ENCODE data around the gene SLC9A9.

The SLC9A9 gene

GRCh38 chr3:143640774-143641173, 207.5 kb downstream of the SLC9A9 start:
- no peaks in the 10 kb centered on the region for H3K27me3 Mint-ChIP-seq
- no peak overlapping the region for H3K4me3 Mint-ChIP-seq
- H3K9me3 Mint-ChIP-seq: peaks cover 8% of the 10 kb centered on the region in 2 donors
- H3K36me3 Mint-ChIP-seq: peaks cover 4 to 13% of the 10 kb centered on the region in 2 donors
- H3K4me1 Mint-ChIP-seq: peaks cover 7 to 18% of the 10 kb centered on the region in 2 donors
- ATAC-seq (replicated peaks) (no peak), DNase-seq (no peak)
- no peak overlapping the region for H3K27ac Mint-ChIP-seq

- no peak for ATAC-seq (replicated peaks)
- Mint-ChIP-seq H3K4me1 (peaks cover 2 to 4% of the 10 kb centered on the region in 2 donors), H3K27ac (no peak overlapping the region), H3K4me3 (no peak overlapping the region), H3K36me3 (peaks cover 4 to 13% of the 10 kb centered on the region in 2 donors), H3K27me3 (no peaks in the 10 kb centered on the region), H3K9me3 (peaks cover 8 to 11% of the 10 kb centered on the region in 2 donors)
- DNase-seq: no peak
Measured at GRCh38 chr3:143637133-143637532, 211.1 kb downstream of the SLC9A9 start.

GRCh38 chr3:143634991-143635390, 213.3 kb downstream of the SLC9A9 start:
- ATAC-seq (replicated peaks): no peak
- Mint-ChIP-seq H3K9me3 (peaks cover 6 to 7% of the 10 kb centered on the region in 2 donors), H3K27ac (no peak overlapping the region), H3K36me3 (peaks cover 3 to 8% of the 10 kb centered on the region in 2 donors), H3K27me3 (no peaks in the 10 kb centered on the region), H3K4me3 (no peak overlapping the region), H3K4me1 (peaks cover 2 to 4% of the 10 kb centered on the region in 2 donors)
- no peak for DNase-seq

- Mint-ChIP-seq H3K36me3 (peaks cover 3 to 8% of the 10 kb centered on the region in 2 donors), H3K9me3 (peaks cover 6 to 7% of the 10 kb centered on the region in 2 donors), H3K4me3 (no peak overlapping the region), H3K27ac (no peak overlapping the region), H3K4me1 (peaks cover 2 to 4% of the 10 kb centered on the region in 2 donors), H3K27me3 (no peaks in the 10 kb centered on the region)
- no peak for DNase-seq
- ATAC-seq (replicated peaks): no peak
Measured at GRCh38 chr3:143634427-143634826, 213.8 kb downstream of the SLC9A9 start.

GRCh38 chr3:143633816-143634215, 214.5 kb downstream of the SLC9A9 start:
- Mint-ChIP-seq H3K36me3 (peaks cover 3 to 5% of the 10 kb centered on the region in 2 donors), H3K27me3 (no peaks in the 10 kb centered on the region), H3K4me1 (peaks cover 2 to 4% of the 10 kb centered on the region in 2 donors), H3K4me3 (no peak overlapping the region), H3K9me3 (peaks cover 5 to 7% of the 10 kb centered on the region in 2 donors), H3K27ac (no peak overlapping the region)
- ATAC-seq (replicated peaks) (no peak), DNase-seq (no peak)

- Mint-ChIP-seq H3K4me3 (no peak overlapping the region), H3K4me1 (no peaks in the 10 kb centered on the region), H3K27ac (no peak overlapping the region), H3K9me3 (peaks cover 0 to 1% of the 10 kb centered on the region in 2 donors), H3K36me3 (peaks cover 0 to 1% of the 10 kb centered on the region in 2 donors), H3K27me3 (no peaks in the 10 kb centered on the region)
- ATAC-seq (replicated peaks): no peak
- DNase-seq: no peak
Measured at GRCh38 chr3:143629726-143630125, 218.5 kb downstream of the SLC9A9 start.

- Mint-ChIP-seq H3K4me1 (no peaks in the 10 kb centered on the region), H3K36me3 (peaks cover 0 to 1% of the 10 kb centered on the region in 2 donors), H3K27me3 (no peaks in the 10 kb centered on the region), H3K9me3 (peaks cover 0 to 1% of the 10 kb centered on the region in 2 donors), H3K27ac (no peak overlapping the region), H3K4me3 (no peak overlapping the region)
- ATAC-seq (replicated peaks): no peak
- DNase-seq: no peak
Measured at GRCh38 chr3:143628971-143629370, 219.3 kb downstream of the SLC9A9 start.

- peaks cover 1 to 3% of the 10 kb centered on the region in 2 donors for H3K9me3 Mint-ChIP-seq
- H3K27me3 Mint-ChIP-seq: no peaks in the 10 kb centered on the region
- H3K36me3 Mint-ChIP-seq: peaks cover 1 to 12% of the 10 kb centered on the region in 2 donors
- peak; percentile 41 to 57 for ATAC-seq (replicated peaks)
- H3K27ac Mint-ChIP-seq: no peak overlapping the region
- H3K4me1 Mint-ChIP-seq: no peaks in the 10 kb centered on the region
- DNase-seq: no peak
- no peak overlapping the region for H3K4me3 Mint-ChIP-seq
Measured at GRCh38 chr3:143627336-143627735, 220.9 kb downstream of the SLC9A9 start.

- DNase-seq (no peak), ATAC-seq (replicated peaks) (no peak)
- H3K4me1 Mint-ChIP-seq: no peaks in the 10 kb centered on the region
- peaks cover 9 to 36% of the 10 kb centered on the region in 2 donors for H3K36me3 Mint-ChIP-seq
- no peak overlapping the region for H3K4me3 Mint-ChIP-seq
- no peak overlapping the region for H3K27ac Mint-ChIP-seq
- H3K27me3 Mint-ChIP-seq: no peaks in the 10 kb centered on the region
- peaks cover 3 to 7% of the 10 kb centered on the region in 2 donors for H3K9me3 Mint-ChIP-seq
Measured at GRCh38 chr3:143619231-143619630, 229.0 kb downstream of the SLC9A9 start.

GRCh38 chr3:143617050-143617449, 231.2 kb downstream of the SLC9A9 start:
- peaks cover 9 to 24% of the 10 kb centered on the region in 2 donors for H3K36me3 Mint-ChIP-seq
- H3K9me3 Mint-ChIP-seq: peaks cover 0 to 7% of the 10 kb centered on the region in 2 donors
- ATAC-seq (replicated peaks) (no peak), DNase-seq (no peak)
- H3K4me3 Mint-ChIP-seq: no peak overlapping the region
- no peak overlapping the region for H3K27ac Mint-ChIP-seq
- H3K27me3 Mint-ChIP-seq: no peaks in the 10 kb centered on the region
- no peaks in the 10 kb centered on the region for H3K4me1 Mint-ChIP-seq

GRCh38 chr3:143613226-143613625, 235.0 kb downstream of the SLC9A9 start:
- Mint-ChIP-seq H3K4me1 (no peaks in the 10 kb centered on the region), H3K27ac (no peak overlapping the region), H3K4me3 (no peak overlapping the region), H3K9me3 (no peaks in the 10 kb centered on the region), H3K27me3 (no peaks in the 10 kb centered on the region), H3K36me3 (peaks cover 3 to 14% of the 10 kb centered on the region in 2 donors)
- ATAC-seq (replicated peaks) (no peak), DNase-seq (no peak)

GRCh38 chr3:143612541-143612940, 235.7 kb downstream of the SLC9A9 start:
- Mint-ChIP-seq H3K9me3 (no peaks in the 10 kb centered on the region), H3K27ac (no peak overlapping the region), H3K4me3 (no peak overlapping the region), H3K27me3 (no peaks in the 10 kb centered on the region), H3K36me3 (peaks cover 0 to 8% of the 10 kb centered on the region in 2 donors), H3K4me1 (no peaks in the 10 kb centered on the region)
- no peak for ATAC-seq (replicated peaks)
- DNase-seq: no peak

- Mint-ChIP-seq H3K9me3 (no peaks in the 10 kb centered on the region), H3K27ac (no peak overlapping the region), H3K36me3 (peaks cover 0 to 4% of the 10 kb centered on the region in 2 donors), H3K4me1 (peaks cover 10 to 16% of the 10 kb centered on the region in 2 donors), H3K4me3 (no peak overlapping the region), H3K27me3 (no peaks in the 10 kb centered on the region)
- ATAC-seq (replicated peaks): no peak
- DNase-seq: no peak
Measured at GRCh38 chr3:143608966-143609365, 239.3 kb downstream of the SLC9A9 start.

GRCh38 chr3:143605233-143605950, 242.9 kb downstream of the SLC9A9 start:
- no peak overlapping the region for H3K27ac Mint-ChIP-seq
- peak; percentile 44 to 56 for ATAC-seq (replicated peaks)
- H3K4me1 Mint-ChIP-seq: peaks cover 15 to 33% of the 10 kb centered on the region in 2 donors
- no peaks in the 10 kb centered on the region for H3K9me3 Mint-ChIP-seq
- H3K4me3 Mint-ChIP-seq: no peak overlapping the region
- H3K36me3 Mint-ChIP-seq: no peaks in the 10 kb centered on the region
- no peaks in the 10 kb centered on the region for H3K27me3 Mint-ChIP-seq
- DNase-seq: no peak

Data from stimulated activated naive B cell treated with anti-CD40 and anti-IgM and Interleukin-4, amounts not matched to agents 10 μg/mL and 1 μg/mL and 100 μg/mL, for 72 hours (primary cell).